DMS153 (cell line): ENCODE measurements around the gene KIAA0930.

Experiments used
- DNase-seq: peaks from one replicate; lab custom pipeline; 2025; lab: John Stamatoyannopoulos, UW

Gene KIAA0930

GRCh38 chr22:45216133-45217003, 24.3 kb downstream of the KIAA0930 start:
- DNase-seq = no peak

DNA sequence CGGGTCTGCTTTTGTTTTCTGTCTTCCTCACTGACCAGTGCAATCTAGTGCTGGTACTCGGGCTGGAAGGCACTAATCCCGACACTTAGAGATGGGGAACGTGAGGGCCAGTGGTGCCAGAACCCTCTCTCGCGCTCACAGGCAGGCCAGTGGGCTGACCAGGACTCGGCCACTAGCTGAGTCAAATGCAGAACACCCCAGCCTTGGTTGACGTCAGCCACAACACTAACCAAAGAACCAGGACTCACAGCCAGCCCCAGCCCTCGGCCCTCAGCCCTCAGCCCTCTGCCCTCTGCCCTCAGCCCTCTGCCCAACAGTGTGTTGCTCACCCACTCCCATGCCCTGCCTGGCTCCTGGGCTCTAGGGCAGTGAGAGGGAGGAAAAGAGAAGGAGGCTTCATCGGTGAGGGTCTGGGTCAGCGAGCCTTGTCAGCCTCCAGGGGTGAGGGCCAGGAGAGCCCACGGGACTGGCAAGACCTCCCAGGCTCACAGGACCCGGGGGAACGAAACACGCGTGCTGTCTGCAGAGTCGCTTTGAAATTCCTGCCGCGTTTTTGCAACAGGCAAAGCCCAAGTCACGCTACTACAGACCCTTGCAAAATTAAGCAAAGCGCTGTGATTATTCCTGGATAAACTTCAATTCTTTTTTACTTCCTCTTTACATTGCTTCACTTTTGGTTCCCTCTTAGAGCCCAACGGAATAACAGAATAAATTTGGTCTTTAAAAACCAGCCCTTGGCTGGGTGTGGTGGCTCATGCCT, 27.5 kb downstream of the KIAA0930 start:
- DNase-seq = no peak

- DNase-seq = no peak
Measured at GRCh38 chr22:45212306-45212709, 28.4 kb downstream of the KIAA0930 start.

GRCh38 chr22:45211848-45212247, 28.8 kb downstream of the KIAA0930 start:
- no peak for DNase-seq

GRCh38 chr22:45211435-45211834, 29.3 kb downstream of the KIAA0930 start:
- DNase-seq = no peak

GRCh38 chr22:45210991-45211390, 29.7 kb downstream of the KIAA0930 start:
- no peak for DNase-seq

DNA sequence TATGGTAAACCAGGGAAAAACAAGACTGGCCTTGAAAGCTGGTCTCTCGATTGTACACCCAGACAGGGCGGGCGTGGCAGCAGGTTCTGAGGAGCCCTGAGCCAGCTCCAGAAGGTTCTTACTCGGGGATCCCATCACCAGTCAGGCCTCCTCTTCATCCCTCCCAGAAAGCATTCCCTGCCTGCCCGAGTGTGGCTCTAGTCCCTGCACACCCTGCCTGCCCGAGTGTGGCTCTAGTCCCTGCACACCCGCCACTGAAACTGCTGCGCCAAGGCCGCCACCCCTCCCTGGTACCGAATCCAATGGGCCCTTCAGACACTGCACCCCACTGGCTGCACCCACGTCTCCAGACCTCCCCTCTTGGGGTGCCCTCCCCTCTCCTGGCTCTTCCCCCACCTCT, 30.1 kb downstream of the KIAA0930 start:
- no peak for DNase-seq

DNA sequence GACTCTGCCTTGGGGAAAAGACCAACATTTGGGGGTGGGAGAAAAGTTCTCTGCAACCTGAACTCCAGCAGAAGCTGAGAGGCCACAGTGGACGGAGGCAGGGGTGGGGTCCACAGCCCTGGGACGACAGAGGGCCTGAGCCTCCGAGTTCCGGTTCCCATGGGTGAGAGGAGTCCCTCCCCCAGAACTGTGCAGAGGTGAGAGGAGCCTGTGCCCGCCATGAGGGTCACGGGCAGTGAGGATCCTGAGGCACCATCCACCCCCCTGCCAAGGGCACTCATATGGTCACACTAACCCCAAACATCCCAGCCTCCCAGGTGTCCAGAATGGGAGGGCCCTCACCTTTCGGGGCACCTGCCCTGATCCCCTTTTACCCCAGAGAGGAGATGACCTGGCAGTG, 30.5 kb downstream of the KIAA0930 start:
- no peak for DNase-seq

- DNase-seq = no peak
Measured at GRCh38 chr22:45208993-45209838, 31.5 kb downstream of the KIAA0930 start.

- DNase-seq = no peak
Measured at GRCh38 chr22:45208696-45208992, 32.0 kb downstream of the KIAA0930 start.

DNA sequence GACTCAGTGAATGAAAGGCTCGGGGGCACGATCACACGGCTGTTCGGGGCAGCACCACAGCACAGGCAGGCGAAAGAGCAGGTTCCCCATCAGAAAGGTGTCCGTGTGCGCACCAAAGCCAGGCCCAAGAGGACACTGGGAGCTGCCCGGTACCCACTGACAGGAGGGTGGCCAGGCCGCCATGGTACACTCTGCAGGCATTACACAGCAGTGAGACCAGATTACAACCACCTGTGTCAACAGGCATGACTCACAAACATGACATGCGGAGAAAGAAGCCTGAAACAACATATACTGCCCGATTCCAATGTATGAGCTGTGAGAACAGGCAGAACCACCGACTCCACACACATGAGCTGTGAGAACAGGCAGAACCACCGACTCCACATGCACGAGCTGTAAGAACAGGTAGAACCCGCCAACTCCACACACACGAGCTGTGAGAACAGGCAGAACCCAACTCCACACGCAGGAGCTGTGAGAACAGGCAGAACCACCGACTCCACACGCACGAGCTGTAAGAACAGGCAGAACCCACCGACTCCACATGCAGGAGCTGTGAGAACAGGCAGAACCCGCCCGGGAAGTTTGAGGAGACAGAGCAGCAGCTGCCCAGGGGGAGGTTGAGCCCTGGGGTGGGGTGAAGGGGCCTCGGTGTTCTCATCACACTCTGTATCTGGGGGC, 32.6 kb downstream of the KIAA0930 start:
- DNase-seq = no peak

DNA sequence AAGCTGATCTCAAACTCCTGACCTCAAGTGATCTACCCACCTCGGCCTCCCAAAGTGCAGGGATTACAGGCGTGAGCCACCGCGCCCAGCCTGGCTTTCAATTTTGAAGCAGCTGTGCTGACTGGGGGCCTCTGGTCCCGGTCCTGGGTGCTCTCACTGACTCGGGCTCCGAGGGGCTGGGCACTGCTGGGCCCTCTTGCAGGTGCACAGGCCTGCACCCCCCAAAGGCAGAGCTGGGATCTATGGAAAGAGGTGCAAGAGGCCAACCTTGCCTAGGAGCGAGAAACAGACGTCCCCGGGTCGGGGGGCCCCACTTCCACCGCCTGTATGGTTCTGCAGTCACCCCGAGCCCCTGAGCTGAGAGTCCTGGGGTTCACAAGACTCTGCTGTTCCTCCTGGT, 33.2 kb downstream of the KIAA0930 start:
- no peak for DNase-seq

GRCh38 chr22:45206233-45206632, 34.5 kb downstream of the KIAA0930 start:
- no peak for DNase-seq

DNA sequence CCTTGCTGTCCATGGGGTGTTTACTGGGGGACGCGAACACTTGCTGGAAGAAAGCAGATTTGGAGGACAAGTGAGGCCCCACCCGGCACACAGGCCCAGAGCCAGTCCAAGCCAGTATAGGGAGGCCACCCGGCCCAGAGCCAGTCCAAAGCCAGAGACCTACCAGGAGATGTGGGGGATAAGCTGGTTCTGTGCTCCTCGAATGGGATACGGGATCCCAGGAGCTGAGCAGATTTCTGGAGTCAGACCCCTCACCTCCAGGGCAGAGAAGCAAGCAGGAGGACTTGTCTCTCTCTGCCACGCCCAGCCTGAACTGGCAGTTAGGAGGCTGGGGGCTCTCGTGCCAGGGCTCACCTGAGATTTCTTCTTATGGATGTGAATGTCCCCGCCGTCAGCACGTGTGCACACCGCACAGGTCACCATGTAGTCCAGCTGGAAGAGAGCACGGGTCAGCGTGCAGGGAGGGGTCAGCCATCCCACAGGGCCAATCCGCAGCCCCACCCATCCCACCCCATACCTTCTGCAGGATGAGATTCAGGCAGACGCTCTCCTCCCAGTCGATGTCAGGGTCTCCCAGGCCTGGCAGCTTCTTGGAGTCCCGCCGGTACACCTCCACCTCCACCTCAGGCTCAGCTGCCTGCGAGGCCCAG, 35.3 kb downstream of the KIAA0930 start:
- DNase-seq = no peak

GRCh38 chr22:45204819-45205218, 35.9 kb downstream of the KIAA0930 start:
- no peak for DNase-seq

DNA sequence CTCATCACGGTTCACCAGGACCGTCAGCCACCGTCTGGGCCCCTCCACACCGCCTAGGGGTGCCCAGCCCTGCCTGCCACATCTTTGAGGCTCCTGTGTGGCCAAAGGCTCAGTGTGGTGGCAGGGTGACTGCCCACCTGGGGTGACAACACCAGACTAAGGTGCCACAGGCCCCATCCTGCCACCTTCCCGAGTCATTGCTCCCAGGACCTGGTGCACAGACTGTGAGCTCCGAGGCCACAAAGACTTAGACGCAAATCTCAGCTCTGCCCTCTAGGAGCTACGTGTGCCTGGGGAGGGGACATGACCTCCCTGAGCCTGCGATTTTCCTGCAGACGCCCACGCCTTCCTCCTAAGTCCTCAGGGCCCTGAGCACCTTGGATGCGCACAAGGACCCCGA, 36.5 kb downstream of the KIAA0930 start:
- no peak for DNase-seq

DNA sequence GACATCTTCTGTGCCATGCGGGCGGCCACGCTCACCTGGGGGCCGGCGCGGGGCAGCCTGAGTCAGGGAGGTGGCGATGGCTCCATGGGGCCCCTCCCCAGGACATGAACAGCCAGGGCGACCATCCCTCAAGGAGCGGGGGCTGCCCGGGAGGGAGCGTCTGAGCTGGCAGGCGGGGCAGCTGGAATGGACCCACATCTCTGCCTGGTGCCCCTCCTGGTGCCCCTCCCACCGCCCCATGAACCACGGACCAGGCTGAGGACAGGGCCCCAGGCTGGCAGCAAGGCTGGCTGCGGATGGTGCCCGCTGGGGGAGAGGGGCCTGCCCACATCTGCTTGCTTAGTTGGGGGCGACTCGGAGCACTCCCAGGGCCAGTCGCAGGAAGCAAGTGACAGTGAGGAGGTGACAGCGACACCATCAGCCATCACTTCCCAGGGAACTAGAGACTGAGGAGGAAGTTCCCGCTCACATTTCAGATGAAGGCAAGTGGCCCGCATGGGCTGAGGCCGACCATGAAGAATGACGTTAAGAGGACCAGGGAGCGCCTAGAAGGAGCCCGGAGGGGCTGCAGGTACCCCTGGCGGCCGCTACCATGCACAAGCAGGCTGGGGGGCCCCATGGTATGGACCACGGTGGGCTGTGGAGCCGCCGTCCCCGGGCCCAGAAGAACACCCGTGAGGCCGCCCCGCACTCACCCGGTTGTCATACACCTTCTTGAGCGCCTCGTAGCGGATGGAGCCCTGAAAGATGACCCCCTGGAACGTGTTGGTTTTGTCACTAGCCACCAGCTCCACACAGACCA, 37.3 kb downstream of the KIAA0930 start:
- no peak for DNase-seq

GRCh38 chr22:45202333-45203149, 38.2 kb downstream of the KIAA0930 start:
- DNase-seq = no peak

GRCh38 chr22:45201678-45202332, 38.9 kb downstream of the KIAA0930 start:
- no peak for DNase-seq
